Measurements from ENCODE around the gene MALT1.
A peak's percentile ranks its signal among the peaks of the same experiment; 100 is the strongest.
"Not testable (repeated sequence)": the region's sequence is repeated elsewhere in the genome, so short reads cannot be mapped to it uniquely, and the experiment has no call there.

Gene MALT1

DNA sequence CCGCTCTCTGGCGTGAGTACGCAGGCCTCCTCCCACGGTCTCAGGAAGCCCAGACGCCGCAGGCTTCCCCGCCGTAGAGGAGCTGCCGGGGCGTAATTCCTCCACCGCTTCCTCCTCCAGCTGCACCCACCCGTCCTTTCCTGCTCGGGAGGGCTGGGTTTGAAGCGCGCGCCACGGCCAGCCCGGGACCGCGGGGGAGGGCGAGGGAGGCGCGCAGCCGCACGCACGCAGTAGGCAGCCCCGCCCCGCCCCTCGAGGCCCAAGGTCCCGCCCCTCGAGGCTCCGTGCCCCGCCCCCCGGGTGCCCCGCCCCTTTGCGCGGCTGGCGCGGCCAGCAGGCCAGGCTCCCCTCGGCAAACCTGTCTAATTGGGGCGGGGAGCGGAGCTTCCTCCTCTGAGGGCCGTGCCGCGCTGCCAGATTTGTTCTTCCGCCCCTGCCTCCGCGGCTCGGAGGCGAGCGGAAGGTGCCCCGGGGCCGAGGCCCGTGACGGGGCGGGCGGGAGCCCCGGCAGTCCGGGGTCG lies at the start of gene MALT1:
Gene MALT1, plus strand, starts transcription at position 355 of the 521 bp plus-strand sequence. CDS start 179 bp downstream, outside the sequence.
- peak; percentile 88 for DNase-seq (ENCODE audit: low read depth, low spot score)

- no peak for DNase-seq (ENCODE audit: low read depth, low spot score)
Observed at GRCh38 chr18:58624011-58624410, 47.3 kb upstream of the MALT1 start.

GRCh38 chr18:58625839-58626238 lies 45.4 kb upstream of the MALT1 start:
- no peak for DNase-seq (ENCODE audit: low read depth, low spot score)

DNA sequence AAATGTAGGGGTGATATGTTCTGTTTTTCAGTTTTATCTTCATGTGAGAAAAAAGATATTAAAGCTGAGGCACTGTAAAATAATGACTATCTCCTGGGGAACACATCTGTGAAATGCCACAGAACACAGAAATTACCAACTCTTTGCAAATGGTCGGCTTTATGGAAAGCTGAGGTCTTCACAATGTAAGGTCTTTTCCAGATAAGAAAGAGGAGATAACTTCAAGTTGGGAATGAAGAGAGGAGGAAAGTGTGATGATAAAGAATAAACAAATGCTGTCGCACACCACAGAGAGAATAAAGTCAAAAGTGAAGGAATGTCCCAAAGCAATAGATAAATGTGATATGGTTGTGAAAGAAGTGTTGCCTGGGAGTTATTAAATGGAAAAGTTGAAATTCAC lies 41.2 kb upstream of the MALT1 start:
- DNase-seq (ENCODE audit: low read depth, low spot score), result no peak

- DNase-seq (ENCODE audit: low read depth, low spot score), result no peak
Observed at GRCh38 chr18:58631301-58631700, 40.0 kb upstream of the MALT1 start.

GRCh38 chr18:58632552-58632951 lies 38.7 kb upstream of the MALT1 start:
- DNase-seq (ENCODE audit: low read depth, low spot score), result no peak

DNA sequence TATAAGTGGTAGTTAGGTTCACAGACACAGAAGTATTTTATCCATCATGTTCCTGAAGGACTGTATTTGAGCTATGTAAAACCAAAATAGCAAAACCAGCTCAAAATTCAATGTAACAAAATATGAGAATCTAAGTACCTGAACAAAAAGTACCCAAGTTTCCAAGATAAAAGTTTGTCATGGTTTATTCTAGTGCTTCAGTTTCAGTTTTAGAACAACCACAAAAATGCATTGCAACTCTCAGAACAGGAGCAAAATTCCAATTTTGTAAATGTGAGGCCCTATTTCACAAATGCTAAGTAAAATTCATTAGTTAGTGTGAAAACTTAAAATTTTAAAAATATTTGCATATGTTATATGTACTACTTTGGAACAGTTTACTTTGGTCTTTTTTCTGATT lies 37.4 kb upstream of the MALT1 start:
- no peak for DNase-seq (ENCODE audit: low read depth, low spot score)

DNA sequence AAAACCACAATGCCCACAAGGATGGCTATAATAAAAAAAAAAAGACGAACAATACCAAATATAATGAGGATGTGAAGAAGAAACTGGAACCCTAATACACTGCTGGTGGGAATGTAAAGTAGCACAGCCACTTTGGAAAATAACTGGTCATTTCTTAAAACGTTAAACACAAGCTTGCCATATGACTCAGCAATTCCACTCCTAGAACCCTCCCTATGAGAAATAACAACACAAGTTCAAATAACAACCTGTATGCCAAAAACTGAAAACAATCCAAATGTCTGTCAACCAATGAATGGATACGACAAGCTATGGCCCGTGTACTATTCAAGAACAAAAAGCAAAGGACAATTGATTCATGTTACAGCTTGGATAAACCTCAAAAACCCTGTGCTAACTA lies 35.4 kb upstream of the MALT1 start:
- no peak for DNase-seq (ENCODE audit: low read depth, low spot score)

DNA sequence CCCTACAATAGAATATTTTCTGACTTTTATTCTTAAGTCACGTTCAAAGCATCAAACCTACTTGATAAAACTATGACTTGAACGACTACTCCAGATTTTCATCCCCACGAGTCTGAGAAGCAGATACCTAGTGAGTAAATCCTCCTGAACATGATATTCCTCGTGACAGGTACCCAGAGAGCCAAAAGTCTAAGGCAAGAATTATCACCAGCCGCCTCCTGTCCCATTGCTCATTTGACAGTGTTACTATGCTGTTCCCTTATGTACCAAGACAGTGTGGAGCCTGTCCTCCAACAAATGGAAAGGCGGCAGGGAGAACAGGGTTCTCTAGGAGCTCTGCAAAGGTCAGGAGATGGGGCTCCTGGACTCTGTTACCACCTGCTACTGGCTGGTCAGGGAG lies 34.1 kb upstream of the MALT1 start:
- no peak for DNase-seq (ENCODE audit: low read depth, low spot score)

- DNase-seq (ENCODE audit: low read depth, low spot score), result no peak
Observed at GRCh38 chr18:58637946-58638345, 33.3 kb upstream of the MALT1 start.

DNA sequence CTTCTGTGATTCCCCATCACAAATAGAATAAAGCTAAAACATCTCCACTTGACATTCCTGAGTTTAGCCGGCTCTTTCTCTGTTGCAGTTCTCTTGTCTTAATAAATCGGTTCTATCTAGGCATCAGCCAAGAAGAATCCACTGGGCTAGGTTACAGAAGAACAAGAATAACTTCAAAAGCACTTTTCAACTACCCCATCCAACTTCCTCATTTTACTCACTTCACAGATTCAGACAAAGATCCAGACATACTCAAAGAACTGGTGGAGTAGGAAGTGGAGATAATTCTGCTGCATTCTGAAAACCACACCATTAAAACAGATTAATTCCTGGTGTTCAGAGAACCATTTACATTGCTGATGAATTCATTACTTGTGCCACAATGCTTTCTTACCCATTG lies 32.8 kb upstream of the MALT1 start:
- no peak for DNase-seq (ENCODE audit: low read depth, low spot score)

GRCh38 chr18:58639237-58639636 lies 32.0 kb upstream of the MALT1 start:
- no peak for DNase-seq (ENCODE audit: low read depth, low spot score)

GRCh38 chr18:58639751-58640427 lies 31.4 kb upstream of the MALT1 start:
- DNase-seq (ENCODE audit: low read depth, low spot score), result no peak

DNA sequence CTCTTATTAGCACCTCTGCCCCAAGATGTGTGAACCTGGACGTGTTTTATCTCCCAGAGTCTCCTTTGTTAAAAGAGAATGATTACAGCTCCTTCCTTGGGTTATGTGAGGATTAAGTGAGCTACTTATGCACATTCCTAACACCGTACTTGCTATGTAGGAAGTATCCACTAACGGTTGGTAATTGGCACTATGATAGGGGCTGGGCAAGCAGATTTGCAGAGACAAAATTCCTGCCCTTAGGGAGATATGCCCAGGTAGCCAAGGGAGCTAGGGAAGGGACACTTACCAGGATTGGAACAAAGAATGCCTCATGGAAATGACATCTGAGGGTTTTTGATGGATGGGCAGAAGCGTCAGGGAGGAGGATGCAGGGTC lies 30.8 kb upstream of the MALT1 start:
- no peak for DNase-seq (ENCODE audit: low read depth, low spot score)

GRCh38 chr18:58640891-58641610 lies 30.2 kb upstream of the MALT1 start:
- DNase-seq (ENCODE audit: low read depth, low spot score), result no peak

DNA sequence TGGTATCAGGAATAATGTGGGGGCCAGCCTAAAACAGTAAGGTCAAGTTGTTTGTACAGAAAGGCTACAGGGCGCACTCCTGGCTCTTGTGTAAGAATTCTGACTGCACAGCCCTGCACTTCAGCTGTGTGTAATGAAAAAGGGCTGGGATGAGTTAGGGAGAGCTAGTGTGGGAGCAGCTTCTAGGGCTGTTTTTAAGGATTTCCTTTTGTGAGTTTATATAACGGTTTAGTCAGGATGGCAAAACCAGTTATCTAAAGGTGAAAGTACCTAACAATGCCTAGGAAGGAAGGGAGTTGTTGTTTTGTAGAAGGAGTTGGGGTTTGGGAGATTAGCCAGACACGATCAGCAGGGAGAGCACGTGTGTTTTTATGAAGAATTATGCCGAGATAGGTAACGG lies 27.7 kb upstream of the MALT1 start:
- not testable (repeated sequence) for DNase-seq (ENCODE audit: low read depth, low spot score)

GRCh38 chr18:58645398-58645797 lies 25.9 kb upstream of the MALT1 start:
- no peak for DNase-seq (ENCODE audit: low read depth, low spot score)

DNA sequence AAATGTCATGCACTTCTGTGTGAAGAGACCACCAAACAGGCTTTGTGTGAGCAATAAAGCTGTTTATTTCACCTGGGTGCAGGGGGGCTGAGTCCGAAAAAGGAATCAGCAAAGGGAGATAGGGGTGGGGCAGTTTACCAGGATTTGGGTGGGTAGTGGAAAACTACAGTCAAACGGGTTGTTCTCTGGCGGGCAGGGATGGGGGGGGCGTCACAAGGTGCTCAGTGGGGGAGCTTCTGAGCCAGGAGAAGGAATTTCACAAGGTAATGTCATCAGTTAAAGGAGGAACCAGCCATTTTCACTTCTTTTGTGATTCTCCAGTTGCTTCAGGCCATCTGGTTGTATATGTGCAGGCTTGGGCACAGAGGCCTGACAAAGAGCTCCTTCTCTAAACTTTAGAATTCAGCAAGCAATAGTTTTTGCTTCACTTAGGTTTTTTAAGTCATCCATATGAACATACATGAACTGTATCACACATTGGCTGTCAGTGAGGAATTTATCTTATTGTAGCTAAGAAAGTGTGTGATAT lies 24.9 kb upstream of the MALT1 start:
- no peak for DNase-seq (ENCODE audit: low read depth, low spot score)

DNA sequence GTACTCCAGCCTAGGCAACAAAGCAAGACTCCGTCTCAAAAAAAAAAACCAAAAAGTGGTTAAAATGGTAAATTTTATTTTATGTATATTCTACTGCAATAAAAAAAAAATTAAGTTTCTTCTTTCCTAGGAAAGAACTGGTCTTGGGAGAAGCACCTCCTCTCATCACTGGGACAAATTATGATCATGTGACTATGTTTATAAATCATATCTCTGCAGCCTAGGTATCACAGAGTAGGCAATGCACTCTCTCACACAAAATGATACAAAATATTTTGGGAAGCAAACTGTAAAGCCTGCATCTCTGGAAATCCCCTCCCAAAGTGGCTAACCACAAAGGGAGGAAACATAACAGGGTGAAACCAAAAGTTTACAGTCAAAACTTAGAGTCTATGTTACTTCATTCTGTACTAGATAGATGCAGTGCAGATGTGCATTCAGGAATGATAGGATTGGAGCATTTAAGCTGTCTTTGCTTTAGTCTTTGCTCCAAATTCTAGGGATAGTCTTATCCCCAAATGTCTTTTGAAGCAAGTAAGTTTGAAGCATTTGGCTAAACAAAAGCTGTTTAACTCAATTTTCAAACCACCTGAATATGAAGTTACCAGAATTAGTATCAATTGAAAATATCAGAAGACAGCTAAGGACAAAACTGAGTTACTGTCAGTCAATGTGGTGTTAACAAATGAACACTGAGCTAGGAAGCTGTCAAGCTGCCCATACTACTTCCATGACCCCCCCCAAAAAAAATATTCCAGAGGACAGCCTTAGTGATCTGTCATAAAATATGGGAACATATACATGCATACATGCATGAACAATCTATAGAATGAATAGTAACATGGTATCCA lies 21.1 kb upstream of the MALT1 start:
- no peak for DNase-seq (ENCODE audit: low read depth, low spot score)

GRCh38 chr18:58650830-58651229 lies 20.4 kb upstream of the MALT1 start:
- not testable (repeated sequence) for DNase-seq (ENCODE audit: low read depth, low spot score)

GRCh38 chr18:58653144-58653722 lies 18.0 kb upstream of the MALT1 start:
- not testable (repeated sequence) for DNase-seq (ENCODE audit: low read depth, low spot score)

All from activated CD4-positive, CD25-positive, alpha-beta regulatory T cell treated with anti-CD3 and anti-CD28 coated beads, Interleukin-2, amount 50 U/mL, for 16 hours (primary cell).